PC-3 (cell line): Measurements from ENCODE around the gene C2. TPM values are rescaled to one million over a fixed set of nuclear protein-coding genes. Genes with fewer than 3 reads are reported as not detected.

Source experiments
- ATAC-seq: fragments of 200-7000 bp; cut with Tn5 transposase; 2 replicates; pipeline ENCODE4 v1.9.1; 2020; ENCODE audit warnings: mild to moderate bottlenecking, moderate library complexity
- BruUV-seq: library from RNA; stranded (reverse); fragments of 400-500 nt; replicated peaks from 2 replicates; lab custom pipeline; 2021; lab: Mats Ljungman, UMichigan
- CTCF ChIA-PET: fragments of 300-600 bp; sonication (Branson Sonifier 250); formaldehyde crosslinking; loops from one replicate; lab custom pipeline; 2022; ENCODE audit warnings: antibody characterized with exemption; lab: Charles Lee
- POLR2A ChIA-PET: fragments of 300-600 bp; sonication (Branson Sonifier 250); formaldehyde crosslinking; loops from one replicate; lab custom pipeline; 2022; ENCODE audit warnings: antibody characterized with exemption; ENCODE audit not compliant: unreplicated experiment; lab: Charles Lee
- DNase-seq: peaks from one replicate; pipeline ENCODE4 v3.0.0-alpha.2; 2015
- H2AFZ ChIP-seq: fragments of 300-600 bp; sonication (generic); 2 replicates; pipeline ENCODE4 v1.6.0; 2016; ENCODE audit warnings: antibody characterized with exemption, low read length
- H3F3A ChIP-seq: fragments of 300-600 bp; sonication (generic); one replicate; pipeline ENCODE4 v1.6.0; 2017; ENCODE audit warnings: antibody characterized with exemption, low read length, control low read depth, mild to moderate bottlenecking; ENCODE audit not compliant: unreplicated experiment
- H3K27ac ChIP-seq: fragments of 300-600 bp; sonication (generic); 2 replicates; pipeline ENCODE4 v1.5.1; 2016; ENCODE audit warnings: mild to moderate bottlenecking, low read length
- H3K27me3 ChIP-seq: fragments of 300-600 bp; sonication (generic); 2 replicates; pipeline ENCODE4 v1.6.1; 2016; ENCODE audit warnings: low read length, mixed read lengths
- H3K36me3 ChIP-seq: fragments of 300-600 bp; sonication (generic); 2 replicates; pipeline ENCODE4 v1.6.1; 2016; ENCODE audit warnings: low read depth, mixed run types, low read length, mixed read lengths
- H3K4me1 ChIP-seq: fragments of 300-600 bp; sonication (generic); 2 replicates; pipeline ENCODE4 v1.5.1; 2016; ENCODE audit warnings: low read length; ENCODE audit not compliant: insufficient read depth
- H3K4me2 ChIP-seq: fragments of 300-600 bp; sonication (generic); 2 replicates; pipeline ENCODE4 v1.6.0; 2016; ENCODE audit warnings: low read length
- H3K4me3 ChIP-seq: fragments of 300-600 bp; sonication (generic); 2 replicates; pipeline ENCODE4 v1.5.1; 2016; ENCODE audit warnings: mild to moderate bottlenecking, low read length, mixed read lengths
- H3K79me2 ChIP-seq: fragments of 300-600 bp; sonication (generic); 2 replicates; pipeline ENCODE4 v1.6.1; 2017; ENCODE audit warnings: low read length, mixed read lengths
- H3K9ac ChIP-seq: fragments of 300-600 bp; sonication (generic); 2 replicates; pipeline ENCODE4 v1.6.0; 2016; ENCODE audit warnings: mild to moderate bottlenecking, low read length
- H3K9me2 ChIP-seq: fragments of 300-600 bp; sonication (generic); replicated peaks from 2 replicates; pipeline ENCODE4 v1.6.1; 2016; ENCODE audit warnings: mixed run types, low read length, mixed read lengths
- H3K9me3 ChIP-seq: fragments of 300-600 bp; sonication (generic); 2 replicates; pipeline ENCODE4 v1.6.1; 2016; ENCODE audit warnings: low read length, mixed read lengths
- H4K20me1 ChIP-seq: fragments of 300-600 bp; sonication (generic); 2 replicates; pipeline ENCODE4 v1.6.1; 2016; ENCODE audit warnings: low read length, mixed read lengths
- CTCF ChIP-seq: fragments of 300-600 bp; sonication (generic); conservative IDR thresholded peaks from 2 replicates; pipeline ENCODE4 v1.5.1; 2017; ENCODE audit warnings: antibody characterized with exemption, low read depth, mild to moderate bottlenecking, low read length
- EZH2 ChIP-seq: fragments of 300-600 bp; sonication (generic); IDR thresholded peaks from one replicate; pipeline ENCODE4 v1.6.1; 2017; ENCODE audit warnings: antibody characterized with exemption, mild to moderate bottlenecking, low read length; ENCODE audit not compliant: unreplicated experiment
- EZH2phosphoT487 ChIP-seq: fragments of 300-600 bp; sonication (generic); IDR thresholded peaks from 2 replicates; pipeline ENCODE4 v1.6.1; 2018; ENCODE audit warnings: mild to moderate bottlenecking, antibody characterized with exemption, low read length, borderline replicate concordance
- intact Hi-C: fragments of 100-400 bp; cut with micrococcal nuclease; formaldehyde crosslinking; loops from 2 replicates; pipeline ENCODE4 v1.9.0; 2023
- total RNA-seq: library from RNA; depleted of rRNA; stranded (reverse); fragments of >200 nt; gene quantifications from 2 replicates; pipeline ENCODE4 v1.2.3, GENCODE V29; 2014

Gene C2
- total RNA-seq, 1 experiment from 2014 or later, result not detected

GRCh38 chr6:31966997-31967925 lies 39.7 kb downstream of the C2 start:
- Histone ChIP-seq H3K4me2 (no peak overlapping the region), H3K27ac (no peak overlapping the region), H3F3A (no peaks in the 10 kb centered on the region), H3K9me3 (no peaks in the 10 kb centered on the region), H3K4me1 (0 out of 2 replicates have a peak, but pooled peaks cover 13% of the 10 kb centered on the region), H4K20me1 (no peaks in the 10 kb centered on the region), H3K9me2 (no peaks in the 10 kb centered on the region), H3K4me3 (no peak overlapping the region), H3K27me3 (no peaks in the 10 kb centered on the region), H3K36me3 (peaks cover 48% of the 10 kb centered on the region), H3K9ac (no peak overlapping the region), H3K79me2 (peaks cover 22% of the 10 kb centered on the region), H2AFZ (no peak overlapping the region)
- TF ChIP-seq EZH2 (no peak), EZH2phosphoT487 (no peak), CTCF (no peak)
- ATAC-seq, result no peak
- POLR2A ChIA-PET, result no interaction called here
- CTCF ChIA-PET, result no interaction called here
- intact Hi-C loops, result no loop called here
- no TSS peak for BruUV-seq
- DNase-seq, result no peak

- Histone ChIP-seq H3K9ac (no peak overlapping the region), H3K4me2 (no peak overlapping the region), H3K9me2 (no peaks in the 10 kb centered on the region), H3K27me3 (no peaks in the 10 kb centered on the region), H3F3A (no peaks in the 10 kb centered on the region), H3K4me3 (no peak overlapping the region), H3K4me1 (peaks cover 16% of the 10 kb centered on the region; the same call in 1 of the 2 replicates), H3K36me3 (peaks cover 42% of the 10 kb centered on the region), H4K20me1 (no peaks in the 10 kb centered on the region), H3K9me3 (no peaks in the 10 kb centered on the region), H3K27ac (no peak overlapping the region), H2AFZ (no peak overlapping the region), H3K79me2 (peaks cover 27% of the 10 kb centered on the region)
- CTCF ChIA-PET, result no interaction called here
- ATAC-seq (no peak), DNase-seq (no peak)
- TF ChIP-seq CTCF, result no peak
- no peak for TF ChIP-seq EZH2phosphoT487
- no peak for TF ChIP-seq EZH2
- POLR2A ChIA-PET, result no interaction called here
- intact Hi-C loops, result no loop called here
- no TSS peak for BruUV-seq
These were observed 40.4 kb downstream of the C2 start for GRCh38 chr6:31967926-31968320.

GRCh38 chr6:31968326-31968725 lies 40.8 kb downstream of the C2 start:
- Histone ChIP-seq H3K79me2 (peaks cover 31% of the 10 kb centered on the region), H3K4me1 (peaks cover 20% of the 10 kb centered on the region), H3F3A (no peaks in the 10 kb centered on the region), H2AFZ (no peak overlapping the region), H3K9me2 (no peaks in the 10 kb centered on the region), H3K27me3 (no peaks in the 10 kb centered on the region), H3K4me3 (no peak overlapping the region), H3K9me3 (no peaks in the 10 kb centered on the region), H3K9ac (no peak overlapping the region), H3K36me3 (peaks cover 39% of the 10 kb centered on the region), H3K4me2 (no peak overlapping the region), H4K20me1 (no peaks in the 10 kb centered on the region), H3K27ac (no peak overlapping the region)
- DNase-seq (no peak), ATAC-seq (no peak)
- TF ChIP-seq CTCF (no peak), EZH2 (no peak), EZH2phosphoT487 (no peak)
- ChIA-PET POLR2A (no interaction called here), CTCF (no interaction called here)
- intact Hi-C loops, result no loop called here
- no TSS peak for BruUV-seq
